H54 (cell line): Measurements from ENCODE around the gene PIBF1.
"Not testable (repeated sequence)": the region's sequence is repeated elsewhere in the genome, so short reads cannot be mapped to it uniquely, and the experiment has no call there.

Experiments
- DNase-seq: peaks from one replicate; pipeline ENCODE4 v3.0.0; 2011; ENCODE audit warnings: low spot score, mixed read lengths; ENCODE audit not compliant: insufficient read length
- FAIRE-seq: peaks from 3 replicates; lab custom pipeline; 2011; peaks lifted over from hg19 to GRCh38; lab: Jason Lieb, UNC
- POLR2A ChIP-seq: IDR thresholded peaks from 2 replicates; pipeline ENCODE4 v1.6.1; 2011; ENCODE audit warnings: low read depth, mild to moderate bottlenecking, low read length

The PIBF1 gene

DNA sequence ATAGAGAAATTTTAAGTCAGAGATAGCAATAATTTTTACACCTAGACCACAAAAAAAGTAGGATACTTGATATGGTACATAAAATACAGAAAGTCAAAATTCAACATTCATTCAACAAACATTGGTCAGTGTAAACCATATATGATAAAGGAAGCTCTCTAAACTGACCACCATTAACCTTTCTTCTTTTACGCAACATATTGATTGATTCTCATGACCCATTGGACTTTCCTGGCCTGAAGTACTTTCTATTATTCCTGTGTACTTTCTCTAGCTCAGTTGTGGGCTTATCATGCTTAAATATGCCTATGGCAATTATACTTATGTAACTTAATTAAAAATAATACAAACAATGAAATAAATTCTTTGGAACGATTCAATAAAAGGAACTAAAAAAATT, 10.7 kb downstream of the PIBF1 start:
- TF ChIP-seq POLR2A, result no peak
- no peak for DNase-seq
- no peak for FAIRE-seq

- no peak for TF ChIP-seq POLR2A
- DNase-seq (no peak), FAIRE-seq (no peak)
Observed at GRCh38 chr13:72798817-72799216, 16.9 kb downstream of the PIBF1 start.

- TF ChIP-seq POLR2A, result no peak
- DNase-seq, result no peak
- FAIRE-seq, result no peak
Observed at GRCh38 chr13:72804301-72804700, 22.4 kb downstream of the PIBF1 start.

DNA sequence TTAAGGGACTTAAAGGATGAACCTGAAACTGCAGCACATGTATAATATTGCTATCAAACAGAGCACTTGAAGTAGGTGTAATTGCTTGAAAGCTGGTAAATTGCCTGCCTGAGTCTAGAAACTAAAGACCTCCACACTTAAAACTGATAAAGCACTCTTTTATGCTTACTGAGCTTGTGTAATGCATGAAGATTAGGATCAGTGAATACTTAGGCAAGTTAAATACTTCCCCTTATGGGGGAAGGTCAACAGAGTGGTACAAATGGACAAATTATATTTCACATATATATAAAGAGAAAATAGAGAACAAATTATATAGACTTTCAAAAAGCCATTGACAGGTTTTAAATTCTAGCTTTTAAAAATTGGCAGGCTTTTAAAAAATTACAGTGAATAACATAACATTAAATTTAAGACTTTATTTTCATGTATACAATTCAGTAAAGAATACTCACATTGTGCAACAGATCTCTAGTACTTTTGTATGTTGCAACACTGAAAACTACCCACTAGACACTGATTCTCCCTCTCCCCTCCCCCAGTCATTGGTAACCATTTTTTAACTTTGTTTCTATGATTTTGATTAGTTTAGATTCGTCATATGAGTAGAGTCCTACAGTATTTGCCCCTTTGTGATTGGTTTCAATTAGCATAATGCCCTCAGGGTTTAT, 23.9 kb downstream of the PIBF1 start:
- no peak for TF ChIP-seq POLR2A
- FAIRE-seq (no peak), DNase-seq (no peak)

DNA sequence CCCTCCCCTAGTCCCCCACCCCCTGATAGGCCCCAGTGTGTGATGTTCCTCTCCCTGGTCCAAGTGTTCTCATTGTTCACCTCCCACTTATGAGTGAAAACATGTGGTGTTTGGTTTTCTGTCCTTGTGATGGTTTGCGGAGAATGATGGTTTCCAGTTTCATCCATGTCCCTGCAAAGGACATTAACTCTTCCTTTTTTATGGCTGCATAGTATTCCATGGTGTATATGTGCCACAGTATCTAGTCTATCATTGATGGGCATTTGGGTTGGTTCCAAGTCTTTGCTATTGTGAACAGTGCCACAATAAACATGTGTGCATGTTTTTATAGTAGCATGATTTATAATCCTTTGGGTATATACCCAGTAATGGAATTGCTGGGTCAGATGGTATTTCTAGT, 24.6 kb downstream of the PIBF1 start:
- not testable (repeated sequence) for DNase-seq, FAIRE-seq

DNA sequence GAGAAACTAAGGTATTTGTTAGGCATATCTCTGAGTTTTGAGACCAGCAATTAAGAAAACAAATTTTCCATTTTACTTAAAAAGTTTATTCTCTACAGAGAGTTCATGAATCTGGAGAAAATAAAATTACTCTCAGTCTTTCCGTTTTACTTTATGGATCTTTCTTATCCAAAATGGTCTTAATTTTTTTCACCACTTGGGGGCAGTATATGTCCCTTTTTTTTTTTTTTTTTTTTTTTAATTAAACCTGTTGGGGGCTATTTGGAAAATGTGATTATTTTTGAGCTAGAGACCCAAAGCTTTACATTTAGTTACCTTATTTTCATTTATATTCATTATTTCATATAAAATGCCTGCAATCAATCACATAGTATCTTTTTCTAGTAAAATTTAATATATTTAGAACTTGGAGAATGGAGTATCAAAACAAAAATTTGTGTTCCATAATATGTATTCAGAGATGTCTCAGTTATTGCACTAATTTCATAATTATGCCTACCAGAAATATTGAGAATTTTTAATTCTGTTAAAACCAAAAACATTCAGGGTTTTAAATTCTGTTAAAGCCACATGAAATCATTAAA, 27.1 kb downstream of the PIBF1 start:
- FAIRE-seq, result no peak
- DNase-seq, result no peak
- TF ChIP-seq POLR2A, result no peak

GRCh38 chr13:72820156-72820897, 38.4 kb downstream of the PIBF1 start:
- FAIRE-seq, result peak; percentile 41
- DNase-seq, result no peak
- TF ChIP-seq POLR2A, result no peak

GRCh38 chr13:72820898-72821279, 39.0 kb downstream of the PIBF1 start:
- DNase-seq (no peak), FAIRE-seq (no peak)
- TF ChIP-seq POLR2A, result no peak

GRCh38 chr13:72823081-72823480, 41.1 kb downstream of the PIBF1 start:
- TF ChIP-seq POLR2A, result no peak
- no peak for FAIRE-seq
- DNase-seq, result no peak

GRCh38 chr13:72823724-72824123, 41.8 kb downstream of the PIBF1 start:
- FAIRE-seq (no peak), DNase-seq (no peak)
- TF ChIP-seq POLR2A, result no peak

- FAIRE-seq (no peak), DNase-seq (no peak)
- TF ChIP-seq POLR2A, result no peak
Observed at GRCh38 chr13:72834601-72835000, 52.7 kb downstream of the PIBF1 start.

GRCh38 chr13:72839831-72840426, 58.0 kb downstream of the PIBF1 start:
- peak; percentile 20 for DNase-seq

DNA sequence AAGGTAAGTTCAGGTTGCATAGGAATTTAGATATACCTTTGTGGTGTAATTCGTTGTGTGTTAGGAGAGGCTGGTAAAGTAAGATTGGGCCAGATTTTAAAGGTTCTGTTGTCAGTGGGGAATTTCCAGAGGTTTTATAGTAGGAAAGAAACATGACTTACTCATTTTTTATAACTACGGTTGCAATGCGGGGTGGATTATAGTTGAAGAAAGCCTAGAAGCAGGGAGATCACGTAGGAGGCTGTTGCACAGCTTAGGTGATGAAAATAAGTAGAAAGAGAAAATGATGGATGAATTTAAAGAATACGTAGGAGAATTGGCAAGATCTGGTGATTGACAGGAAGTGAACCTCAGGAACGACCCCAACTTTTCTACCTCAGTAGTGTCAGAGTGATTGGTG, 61.1 kb downstream of the PIBF1 start:
- FAIRE-seq, result no peak
- TF ChIP-seq POLR2A, result no peak
- DNase-seq, result no peak

More at GRCh38 chr13:72839831-72840426, 58.0 kb downstream of the PIBF1 start:
- TF ChIP-seq POLR2A, result no peak
- FAIRE-seq, result peak; percentile 89

DNA sequence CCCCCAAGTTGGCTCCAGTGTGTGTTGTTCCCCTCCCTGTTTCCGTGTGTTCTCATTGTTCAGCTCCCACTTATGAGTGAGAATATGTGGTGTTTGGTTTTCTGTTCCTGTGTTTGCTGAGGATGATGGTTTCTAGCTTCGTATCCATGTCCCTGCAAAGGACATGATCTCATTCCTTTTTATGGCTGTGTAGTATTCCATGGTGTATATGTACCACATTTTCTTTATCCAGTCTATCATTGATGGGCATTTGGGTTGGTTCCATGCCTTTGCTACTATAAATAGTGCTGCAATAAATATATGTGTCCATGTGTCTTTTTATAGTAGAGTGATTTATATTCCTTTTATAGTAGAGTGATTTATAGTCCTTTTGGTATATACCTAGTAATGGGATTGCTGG, 63.2 kb downstream of the PIBF1 start:
- not testable (repeated sequence) for FAIRE-seq

DNA sequence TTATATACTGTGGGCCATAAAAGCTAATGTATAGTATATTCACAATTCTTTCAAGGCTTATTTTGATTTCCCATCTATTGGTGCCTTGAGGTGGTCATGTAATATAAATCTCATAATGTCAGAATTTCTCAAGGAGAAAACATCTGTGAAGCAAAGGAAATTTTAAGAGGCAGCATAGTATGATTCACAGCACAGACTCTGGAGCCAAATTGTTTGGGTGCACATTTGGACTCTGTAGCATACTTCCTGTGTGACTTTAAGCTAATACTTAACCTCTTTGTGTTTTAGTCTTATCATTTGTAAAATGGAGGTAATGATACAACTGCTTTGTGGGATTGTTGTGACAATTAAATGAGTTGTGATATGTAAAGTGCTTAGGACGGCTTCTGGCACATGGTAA, 67.6 kb downstream of the PIBF1 start:
- FAIRE-seq (peak; percentile 53), DNase-seq (no peak)
- no peak for TF ChIP-seq POLR2A

More for the DNA sequence above, 63.2 kb downstream of the PIBF1 start:
- DNase-seq, result not testable (repeated sequence)
